GM13977 (cell line): ENCODE results near the gene RBM33.

ENCODE experiments used
- DNase-seq: peaks from one replicate; pipeline ENCODE4 v3.0.0; 2012; ENCODE audit warnings: low spot score
- in situ Hi-C: fragments of 300-500 bp; cut with MboI; formaldehyde crosslinking; loops from one replicate; pipeline ENCODE4 v1.12.0; 2022; ENCODE audit warnings: low sequenced_read_pairs, low pct_unique_long_range_greater_than_20kb, mixed read lengths, inconsistent platforms; ENCODE audit not compliant: unreplicated experiment
- TF ChIP-seq, protein P1 (sequence below): IDR thresholded peaks from 2 replicates; pipeline ENCODE4 v1.5.1; 2012; ENCODE audit warnings: mild to moderate bottlenecking, control low read depth; ENCODE audit not compliant: insufficient read depth; ENCODE audit errors: extremely low read depth, missing control alignments

RBM33 gene

DNA sequence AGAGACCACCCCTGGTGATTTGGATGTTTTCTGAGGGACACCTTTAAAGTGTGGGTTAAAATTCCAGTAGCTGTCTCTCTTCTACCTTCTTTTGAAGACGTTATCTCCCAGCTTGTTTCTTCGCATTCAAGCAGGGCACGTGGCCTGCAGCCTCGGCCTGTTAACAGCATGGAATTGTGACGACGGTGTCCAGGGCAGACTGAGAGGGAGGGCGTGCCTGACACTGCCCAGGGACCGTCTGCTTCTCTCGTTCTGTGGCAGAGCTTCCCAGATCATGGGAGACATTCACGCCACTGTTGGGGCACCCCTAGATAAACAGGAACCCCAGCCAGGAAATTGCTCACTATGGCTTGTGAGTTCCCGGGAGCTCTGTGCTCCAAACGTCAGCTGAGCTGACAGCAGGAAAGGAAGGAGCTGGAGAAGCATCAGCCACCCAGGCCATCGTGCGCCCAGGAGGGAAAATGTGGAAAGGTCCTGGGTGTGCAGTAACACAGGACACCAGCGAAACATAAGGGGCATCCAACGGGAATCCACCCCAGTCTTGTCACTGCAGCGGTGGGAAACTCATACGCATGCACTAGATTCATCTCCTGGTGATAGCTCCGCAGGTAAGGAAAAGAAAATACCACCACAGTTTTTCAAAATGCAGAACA is 41.1 kb upstream of the RBM33 start:
- in situ Hi-C loops, result loop anchor here (10.0 kb wide), 1 partner anchor 161 kb away; no protein-coding TSS in a partner anchor
- TF ChIP-seq, protein P1, sequence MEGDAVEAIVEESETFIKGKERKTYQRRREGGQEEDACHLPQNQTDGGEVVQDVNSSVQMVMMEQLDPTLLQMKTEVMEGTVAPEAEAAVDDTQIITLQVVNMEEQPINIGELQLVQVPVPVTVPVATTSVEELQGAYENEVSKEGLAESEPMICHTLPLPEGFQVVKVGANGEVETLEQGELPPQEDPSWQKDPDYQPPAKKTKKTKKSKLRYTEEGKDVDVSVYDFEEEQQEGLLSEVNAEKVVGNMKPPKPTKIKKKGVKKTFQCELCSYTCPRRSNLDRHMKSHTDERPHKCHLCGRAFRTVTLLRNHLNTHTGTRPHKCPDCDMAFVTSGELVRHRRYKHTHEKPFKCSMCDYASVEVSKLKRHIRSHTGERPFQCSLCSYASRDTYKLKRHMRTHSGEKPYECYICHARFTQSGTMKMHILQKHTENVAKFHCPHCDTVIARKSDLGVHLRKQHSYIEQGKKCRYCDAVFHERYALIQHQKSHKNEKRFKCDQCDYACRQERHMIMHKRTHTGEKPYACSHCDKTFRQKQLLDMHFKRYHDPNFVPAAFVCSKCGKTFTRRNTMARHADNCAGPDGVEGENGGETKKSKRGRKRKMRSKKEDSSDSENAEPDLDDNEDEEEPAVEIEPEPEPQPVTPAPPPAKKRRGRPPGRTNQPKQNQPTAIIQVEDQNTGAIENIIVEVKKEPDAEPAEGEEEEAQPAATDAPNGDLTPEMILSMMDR, result no peak

DNA sequence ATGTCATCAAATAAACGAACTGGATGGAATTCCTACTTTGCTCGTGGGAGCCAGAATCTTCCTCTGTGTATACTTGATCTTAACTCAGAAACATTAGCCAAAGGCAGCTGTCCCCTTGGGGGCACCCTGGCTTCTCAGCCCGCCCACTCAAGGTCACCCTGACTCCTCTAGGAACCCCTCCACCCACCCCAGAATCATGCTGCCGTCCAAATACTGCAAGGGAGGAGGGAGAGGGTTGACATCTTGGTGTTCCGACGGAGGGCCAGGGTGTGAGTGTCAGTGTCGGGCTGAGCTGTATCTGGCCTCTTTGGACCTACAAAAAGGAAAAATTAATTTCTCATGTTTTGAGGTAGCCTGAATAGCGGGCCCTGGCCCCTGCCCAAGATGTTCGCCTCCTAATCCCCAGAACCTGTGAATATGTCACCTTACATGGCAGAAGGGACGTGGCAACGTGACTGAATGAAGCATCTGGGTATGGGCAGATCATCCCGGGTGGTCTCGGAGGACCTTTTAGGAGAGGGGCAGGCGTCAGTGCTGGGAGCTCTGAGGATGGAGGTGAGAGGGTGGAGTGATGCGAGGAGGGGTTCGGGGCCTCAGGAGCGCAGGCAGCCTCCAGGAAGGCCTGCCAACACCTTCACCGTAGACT is 40.5 kb upstream of the RBM33 start:
- DNase-seq, result no peak
- in situ Hi-C loops, result loop anchor here (10.0 kb wide), 1 partner anchor 161 kb away; no protein-coding TSS in a partner anchor
- TF ChIP-seq, protein P1, result no peak

More for the DNA sequence above, 41.1 kb upstream of the RBM33 start:
- no peak for DNase-seq

DNA sequence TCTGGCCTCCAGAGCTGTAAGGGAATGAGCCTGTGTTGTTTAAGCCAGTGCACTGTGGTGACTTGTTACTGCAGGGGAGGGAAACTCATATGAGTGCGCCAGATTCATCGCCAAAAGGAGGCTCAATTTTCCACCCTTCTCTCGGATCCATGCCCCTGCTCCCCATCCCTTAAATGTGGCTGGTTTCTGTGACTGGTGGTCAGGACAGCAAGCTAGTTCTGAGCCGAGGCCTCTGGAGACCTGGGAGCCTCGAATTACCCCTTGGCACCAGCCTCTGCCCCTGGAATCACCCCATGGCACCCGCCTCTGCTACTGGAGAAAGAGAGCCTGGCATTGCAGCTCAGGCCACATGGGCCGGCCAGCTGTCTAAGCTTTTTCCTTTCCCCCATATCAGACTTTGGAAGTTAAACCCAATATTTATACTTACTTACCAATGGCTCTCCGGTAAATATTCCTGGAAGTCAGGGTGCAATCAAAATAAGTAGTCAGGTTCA is 39.9 kb upstream of the RBM33 start:
- TF ChIP-seq, protein P1, result no peak
- in situ Hi-C loops, result loop anchor here (10.0 kb wide), 1 partner anchor 160 kb away; no protein-coding TSS in a partner anchor
- DNase-seq, result no peak

DNA sequence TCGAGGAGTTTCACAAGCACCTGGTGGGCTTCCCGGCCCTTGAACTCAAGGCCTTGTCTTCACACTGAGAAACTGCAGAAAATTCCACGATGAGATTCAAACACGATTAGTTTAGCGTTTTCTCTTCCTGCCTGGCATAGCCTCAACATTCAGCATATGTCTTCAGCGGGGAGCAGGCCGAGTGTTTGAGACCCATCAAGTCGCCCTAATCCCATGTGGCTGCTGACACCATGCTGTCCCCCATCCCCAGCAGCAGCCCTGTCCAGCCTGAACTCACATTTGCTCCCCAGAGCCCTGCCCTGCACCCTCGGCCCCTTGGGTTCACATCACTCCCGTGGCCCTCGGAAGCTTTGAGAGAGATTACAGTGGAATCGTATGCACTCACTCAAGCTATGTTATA is 35.3 kb upstream of the RBM33 start:
- in situ Hi-C loops, result loop anchor here (10.0 kb wide), 1 partner anchor 156 kb away; no protein-coding TSS in a partner anchor
- DNase-seq, result no peak
- TF ChIP-seq, protein P1, result no peak

DNA sequence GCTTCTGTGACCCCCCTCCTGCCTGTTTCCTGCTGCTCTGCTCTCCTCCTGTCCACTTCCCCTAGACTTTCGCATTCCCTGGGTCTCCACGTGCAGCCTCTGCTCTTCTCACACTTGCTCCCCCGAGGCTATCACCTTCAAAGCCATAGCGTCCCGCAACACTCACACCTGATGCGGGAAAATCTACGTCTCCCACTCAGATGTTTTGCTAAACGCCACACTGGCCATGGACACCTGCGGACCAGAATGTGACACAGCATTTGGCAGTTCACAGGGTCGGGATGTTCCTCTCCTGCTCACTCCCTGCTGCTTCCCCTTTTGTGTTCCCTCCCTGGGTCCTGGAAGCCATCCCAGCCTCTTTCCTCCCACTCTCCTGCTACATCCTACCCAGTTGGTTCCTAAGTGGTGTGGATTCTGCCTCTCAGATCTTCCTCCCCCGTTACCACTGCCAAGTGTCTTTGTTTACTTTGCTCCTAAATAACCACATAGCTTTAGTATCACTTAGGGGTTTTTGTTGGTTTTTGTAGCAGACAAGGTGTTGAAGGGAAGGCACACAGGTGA is 33.7 kb upstream of the RBM33 start:
- TF ChIP-seq, protein P1, result no peak
- in situ Hi-C loops, result no loop called here
- DNase-seq, result no peak

DNA sequence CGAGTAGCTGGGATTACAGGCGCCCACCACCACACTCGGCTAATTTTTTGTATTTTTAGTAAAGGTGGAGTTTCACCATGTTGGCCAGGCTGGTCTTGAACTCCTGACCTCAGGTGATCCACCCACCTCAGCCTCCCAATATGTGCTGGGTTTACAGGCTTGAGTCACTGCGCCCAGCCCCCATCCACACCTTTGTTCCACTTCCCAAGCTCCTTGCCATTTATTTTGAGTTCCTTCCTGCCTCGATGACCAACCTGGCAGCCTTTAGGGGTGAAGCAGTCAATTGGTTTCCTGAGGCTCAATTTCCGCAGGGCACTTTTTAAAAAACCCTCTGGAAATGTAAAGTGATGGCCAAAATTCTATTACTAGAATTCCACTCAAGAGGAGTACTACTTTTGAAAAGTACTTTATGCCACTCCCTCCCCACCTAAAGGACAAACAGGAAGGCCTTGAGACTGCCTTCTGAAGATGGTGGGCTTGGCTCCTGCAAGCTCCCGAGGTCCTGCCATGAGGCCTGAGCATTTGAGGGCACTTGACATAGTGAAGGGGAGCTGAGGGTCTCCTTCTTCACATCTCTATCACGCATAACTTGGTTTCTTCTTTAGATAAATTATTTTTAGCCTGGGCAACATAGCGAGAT is 32.5 kb upstream of the RBM33 start:
- no peak for DNase-seq
- TF ChIP-seq, protein P1, result no peak
- in situ Hi-C loops, result no loop called here
